HPDE6-E6E7 (cell line): ENCODE results near the gene WDR18.

ENCODE experiments used
- DNase-seq: peaks from one replicate; pipeline ENCODE4 v3.0.0; 2011; ENCODE audit warnings: missing footprints; ENCODE audit errors: extremely low spot score

The WDR18 gene

GRCh38 chr19:1042689-1043511 is 58.8 kb downstream of the WDR18 start:
- no peak for DNase-seq
